GM12878 (cell line): ENCODE results near the gene TXNDC5. TPM values are rescaled to one million over a fixed set of nuclear protein-coding genes. Genes with fewer than 3 reads are reported as not detected.

Experiments
- ATAC-seq: fragments of 200-7000 bp; cut with Tn5 transposase; 3 replicates; pipeline ENCODE4 v1.9.1; 2020; ENCODE audit warnings: mild to moderate bottlenecking, moderate library complexity
- BruUV-seq: library from RNA; stranded (reverse); fragments of 400-500 nt; replicated peaks from 2 replicates; lab custom pipeline; 2021; lab: Mats Ljungman, UMichigan
- CTCF ChIA-PET: fragments of 300-600 bp; sonication (Branson Sonifier 250); formaldehyde crosslinking; extraction: SDS; loops from one replicate; lab custom pipeline; 2021; ENCODE audit warnings: inconsistent platforms; lab: Yijun Ruan, JAX
- POLR2A ChIA-PET: fragments of 350-600 bp; formaldehyde crosslinking; extraction: SDS; loops from one replicate; lab custom pipeline; 2021; ENCODE audit warnings: inconsistent platforms; lab: Charles Lee
- RAD21 ChIA-PET: fragments of 300-600 bp; sonication (Branson Sonifier 250); formaldehyde crosslinking; loops from one replicate; lab custom pipeline; 2023; ENCODE audit warnings: antibody characterized with exemption; ENCODE audit not compliant: unreplicated experiment; lab: Charles Lee
- SMC1A ChIA-PET: fragments of 300-600 bp; sonication (Branson Sonifier 250); formaldehyde crosslinking; loops from one replicate; lab custom pipeline; 2023; ENCODE audit not compliant: unreplicated experiment, uncharacterized antibody; lab: Charles Lee
- DNase-seq: peaks from one replicate; pipeline ENCODE4 v3.0.0-alpha.2; 2011; ENCODE audit warnings: low read depth, low spot score
- FAIRE-seq: peaks from 3 replicates; lab custom pipeline; 2011; peaks lifted over from hg19 to GRCh38; lab: Jason Lieb, UNC
- H2AFZ ChIP-seq: 2 replicates; pipeline ENCODE4 v1.6.0; 2011; ENCODE audit warnings: low read depth, low read length, control low read depth; ENCODE audit not compliant: control insufficient read depth
- H3K27ac ChIP-seq: 2 replicates; pipeline ENCODE4 v1.5.1; 2011; ENCODE audit warnings: control low read depth; ENCODE audit not compliant: control insufficient read depth, insufficient read depth
- H3K27me3 ChIP-seq, 2 experiments: replicated peaks in 1 of 2; 2 replicates each; pipeline versions ENCODE4 v1.6.0 to v1.6.1; 2011; ENCODE audit warnings: low read length in 1 of 2; ENCODE audit not compliant: control insufficient read depth in 2 of 2, insufficient read depth in 2 of 2
- H3K36me3 ChIP-seq, 2 experiments: 2 replicates each; pipeline ENCODE4 v1.5.1; 2011; ENCODE audit warnings: low read length in 1 of 2; ENCODE audit not compliant: control insufficient read depth in 2 of 2, insufficient read depth in 2 of 2
- H3K4me1 ChIP-seq: 2 replicates; pipeline ENCODE4 v1.6.1; 2011; ENCODE audit warnings: mild to moderate bottlenecking, low read length, moderate library complexity, mixed read lengths; ENCODE audit not compliant: control insufficient read depth, insufficient read depth
- H3K4me2 ChIP-seq: 2 replicates; pipeline ENCODE4 v1.6.0; 2011; ENCODE audit warnings: control low read depth; ENCODE audit not compliant: control insufficient read depth, insufficient read depth
- H3K4me3 ChIP-seq: fragments of 200-600 bp; sonication (generic); 2 replicates; pipeline ENCODE4 v1.5.1; 2016
- H3K79me2 ChIP-seq: 2 replicates; pipeline ENCODE4 v1.6.0; 2011; ENCODE audit warnings: low read length; ENCODE audit not compliant: control insufficient read depth, insufficient read depth
- H3K9ac ChIP-seq: 2 replicates; pipeline ENCODE4 v1.8.0; 2011; ENCODE audit warnings: low read length, control low read depth, mixed read lengths; ENCODE audit not compliant: control insufficient read depth, insufficient read depth
- H3K9me3 ChIP-seq: replicated peaks from 3 replicates; pipeline ENCODE4 v1.5.1; 2011; ENCODE audit warnings: mild to moderate bottlenecking, low read length; ENCODE audit not compliant: control insufficient read depth, insufficient read depth
- H4K20me1 ChIP-seq: 2 replicates; pipeline ENCODE4 v1.6.0; 2011; ENCODE audit not compliant: control insufficient read depth, insufficient read depth
- CREB1 ChIP-seq: IDR thresholded peaks from 2 replicates; pipeline ENCODE4 v1.6.1; 2012; ENCODE audit warnings: low read depth, mild to moderate bottlenecking, inconsistent platforms
- NR2C2 ChIP-seq: IDR thresholded peaks from 2 replicates; pipeline ENCODE4 v1.6.1; 2011; ENCODE audit warnings: borderline replicate concordance, low read depth; ENCODE audit not compliant: control insufficient read depth, insufficient read length
- SIN3A ChIP-seq: IDR thresholded peaks from 2 replicates; pipeline ENCODE4 v1.6.1; 2012; ENCODE audit warnings: low read depth, low read length, improper control_type of control experiment
- SMC3 ChIP-seq: IDR thresholded peaks from 2 replicates; pipeline ENCODE4 v1.6.1; 2011; ENCODE audit warnings: low read length, improper control_type of control experiment, borderline replicate concordance
- SUPT20H ChIP-seq: IDR thresholded peaks from 2 replicates; pipeline ENCODE4 v1.6.1; 2011; ENCODE audit warnings: low read depth, mild to moderate bottlenecking, low read length, moderate library complexity, borderline replicate concordance; ENCODE audit not compliant: control insufficient read depth
- ZNF24 ChIP-seq: fragments of 450-650 bp; IDR thresholded peaks from 2 replicates; pipeline ENCODE4 v1.6.1; 2017; ENCODE audit warnings: antibody characterized with exemption, mild to moderate bottlenecking
- WGBS: methylation state at CpG from one replicate; pipeline ENCODE4 v1.1.6; 2016; ENCODE audit warnings: low lambda C conversion rate; ENCODE audit not compliant: insufficient replicate concordance, insufficient coverage; ENCODE audit errors: missing lambda C conversion rate; 5-methylcytosine and 5-hydroxymethylcytosine counted together
- in situ Hi-C: fragments of 300-500 bp; cut with MboI; formaldehyde crosslinking; loops from 9 replicates; pipeline ENCODE4 v1.14.3; 2018; ENCODE audit warnings: mixed read lengths
- intact Hi-C: fragments of 100-400 bp; cut with micrococcal nuclease; formaldehyde crosslinking; loops from one replicate; pipeline ENCODE4 v1.14.2; 2022; ENCODE audit not compliant: unreplicated experiment
- polyA plus RNA-seq, 11 experiments: library from polyadenylated mRNA; depleted of rRNA in 4 of 11; unstranded in 6 of 11; stranded (reverse) in 5 of 11; fragments of >200 nt; fragmentation: Nextera tagmentation in 4 of 11; fragmentation: Illumina TruSeq in 1 of 11; extraction: Ambion mirVana in 4 of 11; extraction: Trizol in 1 of 11; gene quantifications; 1 replicate in 1 of 11; 2 replicates in 10 of 11; pipeline versions ENCODE4 v1.2.1 to v1.2.3, GENCODE V29; 2011 to 2016; ENCODE audit warnings: inconsistent platforms in 2 of 11, missing spikeins in 2 of 11, low read depth in 1 of 11
- total RNA-seq, 4 experiments: library from RNA; depleted of rRNA in 3 of 4; stranded (reverse); fragments of >200 nt in 3 of 4; fragmentation: Illumina TruSeq in 1 of 4; extraction: Trizol in 1 of 4; gene quantifications; 2 replicates each; pipeline versions ENCODE4 v1.2.1 to v1.2.3, GENCODE V29; 2013 to 2021
- TF ChIP-seq, protein P1 (sequence below): IDR thresholded peaks from 2 replicates; pipeline ENCODE4 v1.6.1; 2012; ENCODE audit warnings: mild to moderate bottlenecking, low read depth, low read length
- TF ChIP-seq, protein P2 (sequence below): IDR thresholded peaks from 2 replicates; pipeline ENCODE4 v1.6.1; 2011; ENCODE audit warnings: borderline replicate concordance, low read depth, mild to moderate bottlenecking, moderate library complexity, low read length; ENCODE audit not compliant: insufficient read depth, poor library complexity, severe bottlenecking
- TF ChIP-seq, protein P3 (sequence below): fragments of 150-350 bp; IDR thresholded peaks from 2 replicates; pipeline ENCODE4 v1.6.1; 2014; ENCODE audit warnings: mild to moderate bottlenecking, low read depth, low read length

TXNDC5 gene
- total and polyA plus RNA-seq, 10 of the 15 experiments (the other 5 are each of a cell fraction or from before 2014, with no cell fraction given), result 7.2 to 181 (median 132) TPM

DNA sequence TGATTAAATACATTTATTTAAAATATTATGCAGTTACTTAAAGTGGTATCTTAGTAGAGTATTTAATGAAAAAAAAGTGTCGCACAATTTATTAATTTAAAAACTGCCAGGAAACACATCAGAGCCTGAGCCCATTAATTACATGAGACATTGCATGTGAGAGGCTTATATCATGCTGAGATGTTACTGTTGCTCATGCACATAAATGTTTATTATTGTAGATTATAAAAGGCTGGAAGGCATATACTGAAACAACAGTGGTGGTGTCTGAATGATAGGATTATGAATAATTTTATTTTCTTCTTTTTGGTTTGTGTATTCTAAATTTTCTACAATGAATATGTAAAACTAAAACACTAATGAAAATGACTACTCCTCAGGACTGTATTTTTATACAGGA is 45.7 kb upstream of the TXNDC5 start:
- H2AFZ ChIP-seq, result no peak overlapping the region
- H3K9me3 ChIP-seq, result peaks cover 5% of the 10 kb centered on the region
- POLR2A ChIA-PET, result no interaction called here
- H3K9ac ChIP-seq, result no peak overlapping the region
- H3K27ac ChIP-seq, result no peak overlapping the region
- RAD21 ChIA-PET, result no interaction called here
- no peaks in the 10 kb centered on the region for H3K36me3 ChIP-seq
- no peak for DNase-seq
- CTCF ChIA-PET, result no interaction called here
- intact Hi-C loops (no loop called here), in situ Hi-C loops (no loop called here)
- TF ChIP-seq, protein P1, sequence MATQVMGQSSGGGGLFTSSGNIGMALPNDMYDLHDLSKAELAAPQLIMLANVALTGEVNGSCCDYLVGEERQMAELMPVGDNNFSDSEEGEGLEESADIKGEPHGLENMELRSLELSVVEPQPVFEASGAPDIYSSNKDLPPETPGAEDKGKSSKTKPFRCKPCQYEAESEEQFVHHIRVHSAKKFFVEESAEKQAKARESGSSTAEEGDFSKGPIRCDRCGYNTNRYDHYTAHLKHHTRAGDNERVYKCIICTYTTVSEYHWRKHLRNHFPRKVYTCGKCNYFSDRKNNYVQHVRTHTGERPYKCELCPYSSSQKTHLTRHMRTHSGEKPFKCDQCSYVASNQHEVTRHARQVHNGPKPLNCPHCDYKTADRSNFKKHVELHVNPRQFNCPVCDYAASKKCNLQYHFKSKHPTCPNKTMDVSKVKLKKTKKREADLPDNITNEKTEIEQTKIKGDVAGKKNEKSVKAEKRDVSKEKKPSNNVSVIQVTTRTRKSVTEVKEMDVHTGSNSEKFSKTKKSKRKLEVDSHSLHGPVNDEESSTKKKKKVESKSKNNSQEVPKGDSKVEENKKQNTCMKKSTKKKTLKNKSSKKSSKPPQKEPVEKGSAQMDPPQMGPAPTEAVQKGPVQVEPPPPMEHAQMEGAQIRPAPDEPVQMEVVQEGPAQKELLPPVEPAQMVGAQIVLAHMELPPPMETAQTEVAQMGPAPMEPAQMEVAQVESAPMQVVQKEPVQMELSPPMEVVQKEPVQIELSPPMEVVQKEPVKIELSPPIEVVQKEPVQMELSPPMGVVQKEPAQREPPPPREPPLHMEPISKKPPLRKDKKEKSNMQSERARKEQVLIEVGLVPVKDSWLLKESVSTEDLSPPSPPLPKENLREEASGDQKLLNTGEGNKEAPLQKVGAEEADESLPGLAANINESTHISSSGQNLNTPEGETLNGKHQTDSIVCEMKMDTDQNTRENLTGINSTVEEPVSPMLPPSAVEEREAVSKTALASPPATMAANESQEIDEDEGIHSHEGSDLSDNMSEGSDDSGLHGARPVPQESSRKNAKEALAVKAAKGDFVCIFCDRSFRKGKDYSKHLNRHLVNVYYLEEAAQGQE, result no peak
- TF ChIP-seq SIN3A, result no peak
- no peak for TF ChIP-seq SMC3
- TF ChIP-seq NR2C2, result no peak
- TF ChIP-seq, protein P2, sequence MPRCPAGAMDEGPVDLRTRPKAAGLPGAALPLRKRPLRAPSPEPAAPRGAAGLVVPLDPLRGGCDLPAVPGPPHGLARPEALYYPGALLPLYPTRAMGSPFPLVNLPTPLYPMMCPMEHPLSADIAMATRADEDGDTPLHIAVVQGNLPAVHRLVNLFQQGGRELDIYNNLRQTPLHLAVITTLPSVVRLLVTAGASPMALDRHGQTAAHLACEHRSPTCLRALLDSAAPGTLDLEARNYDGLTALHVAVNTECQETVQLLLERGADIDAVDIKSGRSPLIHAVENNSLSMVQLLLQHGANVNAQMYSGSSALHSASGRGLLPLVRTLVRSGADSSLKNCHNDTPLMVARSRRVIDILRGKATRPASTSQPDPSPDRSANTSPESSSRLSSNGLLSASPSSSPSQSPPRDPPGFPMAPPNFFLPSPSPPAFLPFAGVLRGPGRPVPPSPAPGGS, result no peak
- TF ChIP-seq SUPT20H, result no peak
- no peak for TF ChIP-seq CREB1
- TF ChIP-seq, protein P3, sequence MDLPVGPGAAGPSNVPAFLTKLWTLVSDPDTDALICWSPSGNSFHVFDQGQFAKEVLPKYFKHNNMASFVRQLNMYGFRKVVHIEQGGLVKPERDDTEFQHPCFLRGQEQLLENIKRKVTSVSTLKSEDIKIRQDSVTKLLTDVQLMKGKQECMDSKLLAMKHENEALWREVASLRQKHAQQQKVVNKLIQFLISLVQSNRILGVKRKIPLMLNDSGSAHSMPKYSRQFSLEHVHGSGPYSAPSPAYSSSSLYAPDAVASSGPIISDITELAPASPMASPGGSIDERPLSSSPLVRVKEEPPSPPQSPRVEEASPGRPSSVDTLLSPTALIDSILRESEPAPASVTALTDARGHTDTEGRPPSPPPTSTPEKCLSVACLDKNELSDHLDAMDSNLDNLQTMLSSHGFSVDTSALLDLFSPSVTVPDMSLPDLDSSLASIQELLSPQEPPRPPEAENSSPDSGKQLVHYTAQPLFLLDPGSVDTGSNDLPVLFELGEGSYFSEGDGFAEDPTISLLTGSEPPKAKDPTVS, result no peak
- no peak for TF ChIP-seq ZNF24
- peaks cover 6% of the 10 kb centered on the region for H3K4me1 ChIP-seq
- BruUV-seq, result no TSS peak
- no peak overlapping the region for H3K4me3 ChIP-seq
- H3K4me2 ChIP-seq, result no peak overlapping the region
- 95% methylated on average over 1 of the region's 1 CpG for WGBS
- FAIRE-seq, result no peak
- no peak for ATAC-seq
- H3K27me3 ChIP-seq, result no peaks in the 10 kb centered on the region; a peak in 1 of 4 replicates
- SMC1A ChIA-PET, result no interaction called here
- H4K20me1 ChIP-seq, result no peaks in the 10 kb centered on the region
- H3K79me2 ChIP-seq, result no peaks in the 10 kb centered on the region
